ENCODE data around the gene KLHL10. TPM values are rescaled to one million over a fixed set of nuclear protein-coding genes. Genes with fewer than 3 reads are reported as not detected.
"Not testable (repeated sequence)": the region's sequence is repeated elsewhere in the genome, so short reads cannot be mapped to it uniquely, and the experiment has no call there.

KLHL10 gene
- total RNA-seq, 4 donors from 2014 or later, result 0.57 TPM; not detected in 3

GRCh38 chr17:41848788-41849187, 11.2 kb downstream of the KLHL10 start:
- H3K27ac ChIP-seq, result no peak overlapping the region
- no peaks in the 10 kb centered on the region for H3K27me3 ChIP-seq
- no peak overlapping the region for H3K4me3 ChIP-seq
- H3K4me1 ChIP-seq, result peaks cover 0 to 41% (median 0%) of the 10 kb centered on the region in 3 donors
- 59 to 72% methylated on average over 4 of the region's 4 CpGs for WGBS, 2 donors
- DNase-seq, result no peak
- no peaks in the 10 kb centered on the region for H3K9me3 ChIP-seq
- intact Hi-C loops (cut with DNase I), result no loop called here
- H3K36me3 ChIP-seq, result peaks cover 0 to 13% (median 0%) of the 10 kb centered on the region in 3 donors
- TF ChIP-seq CTCF (IDR thresholded peaks at IDR 0.05), result no peak
- TF ChIP-seq POLR2A (IDR thresholded peaks at IDR 0.05), result no peak

- Histone ChIP-seq H3K27ac (no peak overlapping the region), H3K9me3 (no peaks in the 10 kb centered on the region), H3K4me3 (no peak overlapping the region), H3K36me3 (peaks cover 0 to 19% (median 0%) of the 10 kb centered on the region in 3 donors), H3K27me3 (no peaks in the 10 kb centered on the region), H3K4me1 (peaks cover 0 to 41% (median 0%) of the 10 kb centered on the region in 3 donors)
- no peak for DNase-seq
- TF ChIP-seq POLR2A (IDR thresholded peaks at IDR 0.05), result no peak
- no peak for TF ChIP-seq CTCF (IDR thresholded peaks at IDR 0.05)
- WGBS, 2 donors, result 77 to 89% methylated on average over 4 of the region's 4 CpGs
- intact Hi-C loops (cut with DNase I), result no loop called here
Observed at GRCh38 chr17:41849251-41849990, 11.8 kb downstream of the KLHL10 start.

- Histone ChIP-seq H3K36me3 (peaks cover 0 to 27% (median 0%) of the 10 kb centered on the region in 3 donors), H3K4me1 (peaks cover 0 to 36% (median 0%) of the 10 kb centered on the region in 3 donors)
- intact Hi-C loops (cut with DNase I); H3K27ac ChIP-seq; H3K9me3 ChIP-seq; H3K4me3 ChIP-seq; H3K27me3 ChIP-seq; DNase-seq: not testable (repeated sequence)
- WGBS, 2 donors, result 81% methylated on average over 14 of the region's 14 CpGs
Observed at GRCh38 chr17:41851382-41851781, 13.8 kb downstream of the KLHL10 start.

- intact Hi-C loops (cut with DNase I), result no loop called here
- 81 to 95% methylated on average over 2 of the region's 3 CpGs for WGBS, 2 donors
Observed at GRCh38 chr17:41860254-41860931, 22.8 kb downstream of the KLHL10 start.

More at GRCh38 chr17:41860254-41860931, 22.8 kb downstream of the KLHL10 start:
- Histone ChIP-seq H3K27ac (no peak overlapping the region), H3K4me3 (no peak overlapping the region), H3K27me3 (no peaks in the 10 kb centered on the region), H3K36me3 (no peaks in the 10 kb centered on the region), H3K9me3 (no peaks in the 10 kb centered on the region), H3K4me1 (peaks cover 18 to 48% (median 21%) of the 10 kb centered on the region in 3 donors)
- no peak for TF ChIP-seq CTCF (IDR thresholded peaks at IDR 0.05)
- TF ChIP-seq POLR2A (IDR thresholded peaks at IDR 0.05), result no peak
- no peak for DNase-seq

Data from esophagus squamous epithelium (tissue), 5 donors.